SU-DHL-6 (cell line): ENCODE data around the gene NTF3.

Experiments used
- H2AFZ ChIP-seq: fragments of 200-600 bp; sonication (generic); 2 replicates; pipeline ENCODE4 v1.6.1; 2014; ENCODE audit warnings: low read depth, mild to moderate bottlenecking, moderate library complexity, mixed read lengths, antibody characterized with exemption, low read length; ENCODE audit not compliant: severe bottlenecking
- H3F3A ChIP-seq: fragments of 200-600 bp; shearing (Covaris generic); 2 replicates; pipeline ENCODE4 v1.6.0; 2016; ENCODE audit warnings: antibody characterized with exemption, mild to moderate bottlenecking; ENCODE audit not compliant: insufficient read depth
- H3K27ac ChIP-seq: fragments of 200-600 bp; sonication (generic); 2 replicates; pipeline ENCODE4 v1.5.1; 2016; ENCODE audit warnings: low read depth, mild to moderate bottlenecking, low read length, moderate library complexity, mixed read lengths
- H3K27me3 ChIP-seq: fragments of 200-600 bp; sonication (generic), shearing (Covaris generic); 2 replicates; pipeline ENCODE4 v1.6.0; 2014; ENCODE audit warnings: mild to moderate bottlenecking, low read length
- H3K36me3 ChIP-seq: fragments of 200-600 bp; sonication (generic); 2 replicates; pipeline ENCODE4 v1.6.1; 2014; ENCODE audit warnings: mild to moderate bottlenecking, low read length, mixed read lengths
- H3K4me2 ChIP-seq: fragments of 300-600, 200-600 bp; shearing (Covaris generic), sonication (generic); 2 replicates; pipeline ENCODE4 v1.6.0; 2014; ENCODE audit warnings: low read length, low read depth, mild to moderate bottlenecking; ENCODE audit not compliant: poor library complexity, severe bottlenecking
- H3K4me3 ChIP-seq: fragments of 200-600 bp; sonication (generic); 2 replicates; pipeline ENCODE4 v1.5.1; 2014; ENCODE audit warnings: antibody characterized with exemption, low read length, mild to moderate bottlenecking, mixed read lengths; ENCODE audit not compliant: insufficient read depth, poor library complexity, severe bottlenecking
- H3K79me2 ChIP-seq: fragments of 200-600 bp; sonication (generic); 2 replicates; pipeline ENCODE4 v1.6.1; 2014; ENCODE audit warnings: mild to moderate bottlenecking, low read length, moderate library complexity; ENCODE audit not compliant: insufficient read depth
- H3K9ac ChIP-seq: fragments of 200-600 bp; sonication (generic); 2 replicates; pipeline ENCODE4 v1.7.0; 2014; ENCODE audit warnings: mild to moderate bottlenecking, low read length
- H3K9me2 ChIP-seq: fragments of 200-600 bp; sonication (generic); replicated peaks from 2 replicates; pipeline ENCODE4 v1.6.1; 2014; ENCODE audit warnings: low read length; ENCODE audit not compliant: insufficient read depth
- H3K9me3 ChIP-seq: fragments of 200-600 bp; sonication (generic); 2 replicates; pipeline ENCODE4 v1.6.1; 2014; ENCODE audit warnings: low read length, mixed read lengths; ENCODE audit not compliant: insufficient read depth
- H4K20me1 ChIP-seq: fragments of 200-600 bp; sonication (generic); 2 replicates; pipeline ENCODE4 v1.6.1; 2014; ENCODE audit warnings: low read depth, mild to moderate bottlenecking, antibody characterized with exemption, low read length, moderate library complexity, mixed read lengths
- CTCF ChIP-seq: fragments of 200-600 bp; sonication (generic); IDR thresholded peaks from one replicate; pipeline ENCODE4 v1.5.1; 2017; ENCODE audit warnings: antibody characterized with exemption, mild to moderate bottlenecking, low read length, moderate library complexity; ENCODE audit not compliant: insufficient read depth, poor library complexity, severe bottlenecking
- EZH2phosphoT487 ChIP-seq: fragments of 200-600 bp; sonication (generic), shearing (Covaris generic); conservative IDR thresholded peaks from 2 replicates; pipeline ENCODE4 v1.6.1; 2018; ENCODE audit warnings: mild to moderate bottlenecking, antibody characterized with exemption, low read length, moderate library complexity, mixed read lengths

Gene NTF3

GRCh38 chr12:5514545-5514944 lies 82.6 kb downstream of the NTF3 start:
- Histone ChIP-seq H3F3A (no peaks in the 10 kb centered on the region), H3K9me2 (no peaks in the 10 kb centered on the region), H3K9ac (no peak overlapping the region), H4K20me1 (no peaks in the 10 kb centered on the region), H3K27me3 (no peaks in the 10 kb centered on the region), H3K9me3 (no peaks in the 10 kb centered on the region), H3K4me3 (no peak overlapping the region), H3K79me2 (no peaks in the 10 kb centered on the region), H3K27ac (no peak overlapping the region), H3K36me3 (no peaks in the 10 kb centered on the region), H3K4me2 (no peak overlapping the region), H2AFZ (no peak overlapping the region)
- TF ChIP-seq EZH2phosphoT487 (no peak), CTCF (no peak)

GRCh38 chr12:5515458-5515857 lies 83.5 kb downstream of the NTF3 start:
- Histone ChIP-seq H3K9me3 (no peaks in the 10 kb centered on the region), H2AFZ (no peak overlapping the region), H3K9ac (no peak overlapping the region), H3F3A (no peaks in the 10 kb centered on the region), H4K20me1 (no peaks in the 10 kb centered on the region), H3K79me2 (no peaks in the 10 kb centered on the region), H3K4me3 (no peak overlapping the region), H3K9me2 (no peaks in the 10 kb centered on the region), H3K27me3 (no peaks in the 10 kb centered on the region), H3K27ac (no peak overlapping the region), H3K36me3 (no peaks in the 10 kb centered on the region), H3K4me2 (no peak overlapping the region)
- TF ChIP-seq CTCF, result no peak
- no peak for TF ChIP-seq EZH2phosphoT487

GRCh38 chr12:5516371-5517241 lies 84.7 kb downstream of the NTF3 start:
- H3F3A ChIP-seq, result no peaks in the 10 kb centered on the region
- no peak overlapping the region for H3K4me2 ChIP-seq
- no peak overlapping the region for H3K27ac ChIP-seq
- no peaks in the 10 kb centered on the region for H3K36me3 ChIP-seq
- no peak overlapping the region for H3K9ac ChIP-seq
- no peaks in the 10 kb centered on the region for H3K9me3 ChIP-seq
- no peak overlapping the region for H3K4me3 ChIP-seq
- TF ChIP-seq CTCF, result no peak
- TF ChIP-seq EZH2phosphoT487, result no peak
- no peaks in the 10 kb centered on the region for H4K20me1 ChIP-seq
- H3K9me2 ChIP-seq, result no peaks in the 10 kb centered on the region
- H2AFZ ChIP-seq, result no peak overlapping the region
- H3K27me3 ChIP-seq, result no peaks in the 10 kb centered on the region
- H3K79me2 ChIP-seq, result no peaks in the 10 kb centered on the region
